GM23338 (cell line): ENCODE measurements around the gene STK33. TPM values are rescaled to one million over a fixed set of nuclear protein-coding genes. Genes with fewer than 3 reads are reported as not detected.

Experiments
- ATAC-seq: fragments of 200-7000 bp; cut with Tn5 transposase; 3 replicates; pipeline ENCODE4 v1.9.1; 2020
- DNase-seq: peaks from one replicate; pipeline ENCODE4 v3.0.0-alpha.2; 2015; ENCODE audit warnings: low spot score
- H2AFZ ChIP-seq: fragments of 200-600 bp; sonication (generic); 2 replicates; pipeline ENCODE4 v1.8.0; 2016; ENCODE audit warnings: antibody characterized with exemption, mild to moderate bottlenecking, moderate library complexity
- H3F3A ChIP-seq: fragments of 200-600 bp; sonication (generic); replicated peaks from 2 replicates; pipeline ENCODE4 v1.8.0; 2017; ENCODE audit warnings: antibody characterized with exemption, mixed run types, low read depth
- H3K27ac ChIP-seq: fragments of 200-600 bp; sonication (generic); 2 replicates; pipeline ENCODE4 v1.6.1; 2016; ENCODE audit warnings: low read depth
- H3K27me3 ChIP-seq: fragments of 200-600 bp; sonication (generic); 2 replicates; pipeline ENCODE4 v1.8.0; 2016; ENCODE audit warnings: mild to moderate bottlenecking, mixed run types, moderate library complexity; ENCODE audit not compliant: insufficient read depth
- H3K36me3 ChIP-seq: fragments of 200-600 bp; sonication (generic); 2 replicates; pipeline ENCODE4 v1.8.0; 2016; ENCODE audit warnings: mild to moderate bottlenecking; ENCODE audit not compliant: insufficient read depth
- H3K4me1 ChIP-seq: fragments of 200-600 bp; sonication (generic); 2 replicates; pipeline ENCODE4 v1.8.0; 2016; ENCODE audit warnings: mild to moderate bottlenecking, moderate library complexity; ENCODE audit not compliant: insufficient read depth
- H3K4me2 ChIP-seq: fragments of 200-600 bp; sonication (generic); 2 replicates; pipeline ENCODE4 v1.7.1; 2017; ENCODE audit warnings: mixed run types
- H3K4me3 ChIP-seq: fragments of 200-600 bp; sonication (generic); 2 replicates; pipeline ENCODE4 v1.6.1; 2016; ENCODE audit warnings: mixed run types
- H3K79me2 ChIP-seq: fragments of 200-600 bp; sonication (generic); replicated peaks from 2 replicates; pipeline ENCODE4 v1.8.0; 2017; ENCODE audit warnings: mild to moderate bottlenecking; ENCODE audit not compliant: insufficient read depth
- H3K9me2 ChIP-seq: fragments of 200-600 bp; sonication (generic); 2 replicates; pipeline ENCODE4 v1.8.0; 2017; ENCODE audit not compliant: insufficient read depth
- H4K20me1 ChIP-seq: fragments of 200-600 bp; sonication (generic); replicated peaks from 2 replicates; pipeline ENCODE4 v1.8.0; 2017; ENCODE audit warnings: mild to moderate bottlenecking; ENCODE audit not compliant: insufficient read depth
- H3K27ac Mint-ChIP-seq: 2 replicates; pipeline ENCODE4 v1.8.0; 2020; ENCODE audit warnings: inconsistent platforms, mild to moderate bottlenecking, moderate library complexity, mixed read lengths
- H3K27me3 Mint-ChIP-seq: 3 replicates; pipeline ENCODE4 v1.8.0; 2022; ENCODE audit warnings: low read depth, mild to moderate bottlenecking, moderate library complexity, mixed read lengths, inconsistent platforms; ENCODE audit not compliant: insufficient read depth, poor library complexity
- H3K36me3 Mint-ChIP-seq: 3 replicates; pipeline ENCODE4 v1.8.0; 2021; ENCODE audit warnings: low read depth, mild to moderate bottlenecking, inconsistent platforms, moderate library complexity, mixed read lengths
- H3K4me1 Mint-ChIP-seq: 3 replicates; pipeline ENCODE4 v1.8.0; 2020; ENCODE audit warnings: mild to moderate bottlenecking, inconsistent platforms, mixed read lengths
- H3K4me3 Mint-ChIP-seq: 3 replicates; pipeline ENCODE4 v1.8.0; 2021; ENCODE audit warnings: moderate library complexity, mild to moderate bottlenecking, inconsistent platforms, mixed read lengths
- H3K9me3 Mint-ChIP-seq: 3 replicates; pipeline ENCODE4 v1.8.0; 2020; ENCODE audit warnings: moderate library complexity, mild to moderate bottlenecking, inconsistent platforms, mixed read lengths
- CREB1 ChIP-seq: fragments of 250-450 bp; sonication (Bioruptor Pico); IDR thresholded peaks from 2 replicates; pipeline ENCODE4 v1.5.0; 2020; ENCODE audit warnings: low read depth, mild to moderate bottlenecking, moderate library complexity
- CTCF ChIP-seq, 2 experiments: fragments of 200-600 bp in 1 of 2; sonication (generic) in 1 of 2; conservative IDR thresholded peaks; 2 replicates each; pipeline versions ENCODE4 v1.5.1 to v1.6.1; 2016 to 2017; ENCODE audit warnings: antibody characterized with exemption in 2 of 2, low read depth in 2 of 2, mild to moderate bottlenecking in 2 of 2, moderate library complexity in 1 of 2
- ETS1 ChIP-seq: IDR thresholded peaks from 2 replicates; pipeline ENCODE4 v1.6.1; 2016; ENCODE audit warnings: antibody characterized with exemption
- EZH2 ChIP-seq: fragments of 200-600 bp; sonication (generic); IDR thresholded peaks from one replicate; pipeline ENCODE4 v1.8.0; 2017; ENCODE audit warnings: antibody characterized with exemption, mild to moderate bottlenecking, low read depth; ENCODE audit not compliant: unreplicated experiment
- EZH2phosphoT487 ChIP-seq: fragments of 200-600 bp; sonication (generic); IDR thresholded peaks from one replicate; pipeline ENCODE4 v1.8.1; 2018; ENCODE audit warnings: antibody characterized with exemption; ENCODE audit not compliant: unreplicated experiment
- JUNB ChIP-seq: IDR thresholded peaks from one replicate; pipeline ENCODE4 v1.6.1; 2016; ENCODE audit warnings: antibody characterized with exemption; ENCODE audit not compliant: unreplicated experiment
- NANOG ChIP-seq: IDR thresholded peaks from 2 replicates; pipeline ENCODE4 v1.6.1; 2016; ENCODE audit warnings: antibody characterized with exemption, borderline replicate concordance
- POLR2AphosphoS5 ChIP-seq: IDR thresholded peaks from 2 replicates; pipeline ENCODE4 v1.6.1; 2016; ENCODE audit warnings: antibody characterized with exemption, low read depth
- REST ChIP-seq: IDR thresholded peaks from one replicate; pipeline ENCODE4 v1.6.1; 2018; ENCODE audit warnings: antibody characterized with exemption; ENCODE audit not compliant: unreplicated experiment
- STAT1 ChIP-seq: IDR thresholded peaks from one replicate; pipeline ENCODE4 v1.6.1; 2016; ENCODE audit warnings: antibody characterized with exemption; ENCODE audit not compliant: unreplicated experiment
- ZNF114 ChIP-seq: fragments of 250-450 bp; sonication (Bioruptor Pico); IDR thresholded peaks from 2 replicates; pipeline ENCODE4 v1.5.0; 2020; ENCODE audit warnings: mild to moderate bottlenecking, moderate library complexity
- ZNF331 ChIP-seq: fragments of 250-450 bp; sonication (Bioruptor Pico); IDR thresholded peaks from 2 replicates; pipeline ENCODE4 v1.5.0; 2020; ENCODE audit warnings: low read depth, mild to moderate bottlenecking, moderate library complexity
- polyA plus RNA-seq: library from polyadenylated mRNA; unstranded; fragments of >200 nt; fragmentation: Nextera tagmentation; extraction: Ambion mirVana; gene quantifications from 2 replicates; pipeline ENCODE4 v1.2.1, GENCODE V29; 2016
- total RNA-seq: library from RNA; depleted of rRNA; stranded (reverse); fragments of >200 nt; shearing (Covaris generic); gene quantifications from 2 replicates; pipeline ENCODE4 v1.2.3, GENCODE V29; 2014
- TF ChIP-seq, protein P1 (sequence below): fragments of 250-450 bp; sonication (Bioruptor Pico); IDR thresholded peaks from 2 replicates; pipeline ENCODE4 v1.5.0; 2020; ENCODE audit warnings: mild to moderate bottlenecking, moderate library complexity

STK33 gene
- total and polyA plus RNA-seq, 2 experiments from 2014 or later: 17.2 to 18.2 TPM

GRCh38 chr11:8440649-8441048 is 153.4 kb downstream of the STK33 start:
- H3K79me2 ChIP-seq: no peaks in the 10 kb centered on the region
- H3K27me3 Mint-ChIP-seq: peaks cover 3% of the 10 kb centered on the region

More at GRCh38 chr11:8440649-8441048, 153.4 kb downstream of the STK33 start:
- Mint-ChIP-seq H3K9me3 (no peaks in the 10 kb centered on the region), H3K27ac (no peak overlapping the region), H3K4me3 (no peak overlapping the region), H3K36me3 (no peaks in the 10 kb centered on the region), H3K4me1 (peaks cover 5% of the 10 kb centered on the region; the same call in 2 of the 3 replicates)
- Histone ChIP-seq H3K4me3 (no peak overlapping the region), H2AFZ (no peak overlapping the region), H3K4me1 (0 out of 2 replicates have a peak, but pooled peaks cover 5% of the 10 kb centered on the region), H3K9me2 (no peaks in the 10 kb centered on the region), H3F3A (no peaks in the 10 kb centered on the region), H3K27me3 (no peaks in the 10 kb centered on the region), H4K20me1 (0 out of 2 replicates have a peak, but pooled peaks cover 3% of the 10 kb centered on the region), H3K27ac (no peak overlapping the region), H3K36me3 (no peaks in the 10 kb centered on the region), H3K4me2 (no peak overlapping the region)
- ATAC-seq: no peak
- no peak for DNase-seq
- TF ChIP-seq NANOG: no peak
- no peak for TF ChIP-seq EZH2
- TF ChIP-seq CREB1 (CRISPR knock-in tag): no peak
- TF ChIP-seq EZH2phosphoT487: no peak
- TF ChIP-seq ZNF114: no peak
- TF ChIP-seq POLR2AphosphoS5: no peak
- TF ChIP-seq ZNF331 (CRISPR knock-in tag): no peak
- no peak for TF ChIP-seq REST
- no peak for TF ChIP-seq ETS1
- no peak for TF ChIP-seq CTCF (conservative IDR thresholded peaks at IDR 0.05; ENCODE audit: low read depth in 2 of 2)
- TF ChIP-seq, protein P1, sequence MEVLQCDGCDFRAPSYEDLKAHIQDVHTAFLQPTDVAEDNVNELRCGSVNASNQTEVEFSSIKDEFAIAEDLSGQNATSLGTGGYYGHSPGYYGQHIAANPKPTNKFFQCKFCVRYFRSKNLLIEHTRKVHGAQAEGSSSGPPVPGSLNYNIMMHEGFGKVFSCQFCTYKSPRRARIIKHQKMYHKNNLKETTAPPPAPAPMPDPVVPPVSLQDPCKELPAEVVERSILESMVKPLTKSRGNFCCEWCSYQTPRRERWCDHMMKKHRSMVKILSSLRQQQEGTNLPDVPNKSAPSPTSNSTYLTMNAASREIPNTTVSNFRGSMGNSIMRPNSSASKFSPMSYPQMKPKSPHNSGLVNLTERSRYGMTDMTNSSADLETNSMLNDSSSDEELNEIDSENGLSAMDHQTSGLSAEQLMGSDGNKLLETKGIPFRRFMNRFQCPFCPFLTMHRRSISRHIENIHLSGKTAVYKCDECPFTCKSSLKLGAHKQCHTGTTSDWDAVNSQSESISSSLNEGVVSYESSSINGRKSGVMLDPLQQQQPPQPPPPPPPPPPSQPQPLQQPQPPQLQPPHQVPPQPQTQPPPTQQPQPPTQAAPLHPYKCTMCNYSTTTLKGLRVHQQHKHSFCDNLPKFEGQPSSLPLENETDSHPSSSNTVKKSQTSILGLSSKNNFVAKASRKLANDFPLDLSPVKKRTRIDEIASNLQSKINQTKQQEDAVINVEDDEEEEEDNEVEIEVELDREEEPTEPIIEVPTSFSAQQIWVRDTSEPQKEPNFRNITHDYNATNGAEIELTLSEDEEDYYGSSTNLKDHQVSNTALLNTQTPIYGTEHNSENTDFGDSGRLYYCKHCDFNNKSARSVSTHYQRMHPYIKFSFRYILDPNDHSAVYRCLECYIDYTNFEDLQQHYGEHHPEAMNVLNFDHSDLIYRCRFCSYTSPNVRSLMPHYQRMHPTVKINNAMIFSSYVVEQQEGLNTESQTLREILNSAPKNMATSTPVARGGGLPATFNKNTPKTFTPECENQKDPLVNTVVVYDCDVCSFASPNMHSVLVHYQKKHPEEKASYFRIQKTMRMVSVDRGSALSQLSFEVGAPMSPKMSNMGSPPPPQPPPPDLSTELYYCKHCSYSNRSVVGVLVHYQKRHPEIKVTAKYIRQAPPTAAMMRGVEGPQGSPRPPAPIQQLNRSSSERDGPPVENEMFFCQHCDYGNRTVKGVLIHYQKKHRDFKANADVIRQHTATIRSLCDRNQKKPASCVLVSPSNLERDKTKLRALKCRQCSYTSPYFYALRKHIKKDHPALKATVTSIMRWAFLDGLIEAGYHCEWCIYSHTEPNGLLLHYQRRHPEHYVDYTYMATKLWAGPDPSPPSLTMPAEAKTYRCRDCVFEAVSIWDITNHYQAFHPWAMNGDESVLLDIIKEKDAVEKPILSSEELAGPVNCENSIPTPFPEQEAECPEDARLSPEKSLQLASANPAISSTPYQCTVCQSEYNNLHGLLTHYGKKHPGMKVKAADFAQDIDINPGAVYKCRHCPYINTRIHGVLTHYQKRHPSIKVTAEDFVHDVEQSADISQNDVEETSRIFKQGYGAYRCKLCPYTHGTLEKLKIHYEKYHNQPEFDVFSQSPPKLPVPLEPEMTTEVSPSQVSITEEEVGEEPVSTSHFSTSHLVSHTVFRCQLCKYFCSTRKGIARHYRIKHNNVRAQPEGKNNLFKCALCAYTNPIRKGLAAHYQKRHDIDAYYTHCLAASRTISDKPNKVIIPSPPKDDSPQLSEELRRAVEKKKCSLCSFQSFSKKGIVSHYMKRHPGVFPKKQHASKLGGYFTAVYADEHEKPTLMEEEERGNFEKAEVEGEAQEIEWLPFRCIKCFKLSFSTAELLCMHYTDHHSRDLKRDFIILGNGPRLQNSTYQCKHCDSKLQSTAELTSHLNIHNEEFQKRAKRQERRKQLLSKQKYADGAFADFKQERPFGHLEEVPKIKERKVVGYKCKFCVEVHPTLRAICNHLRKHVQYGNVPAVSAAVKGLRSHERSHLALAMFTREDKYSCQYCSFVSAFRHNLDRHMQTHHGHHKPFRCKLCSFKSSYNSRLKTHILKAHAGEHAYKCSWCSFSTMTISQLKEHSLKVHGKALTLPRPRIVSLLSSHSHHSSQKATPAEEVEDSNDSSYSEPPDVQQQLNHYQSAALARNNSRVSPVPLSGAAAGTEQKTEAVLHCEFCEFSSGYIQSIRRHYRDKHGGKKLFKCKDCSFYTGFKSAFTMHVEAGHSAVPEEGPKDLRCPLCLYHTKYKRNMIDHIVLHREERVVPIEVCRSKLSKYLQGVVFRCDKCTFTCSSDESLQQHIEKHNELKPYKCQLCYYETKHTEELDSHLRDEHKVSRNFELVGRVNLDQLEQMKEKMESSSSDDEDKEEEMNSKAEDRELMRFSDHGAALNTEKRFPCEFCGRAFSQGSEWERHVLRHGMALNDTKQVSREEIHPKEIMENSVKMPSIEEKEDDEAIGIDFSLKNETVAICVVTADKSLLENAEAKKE (CRISPR knock-in tag): no peak
- TF ChIP-seq STAT1: no peak
- no peak for TF ChIP-seq JUNB
